Tibial artery (tissue), 4 donors: ENCODE data around the gene SLC9A8.

Experiments used
- DNase-seq, 2 donors: peaks; one replicate each; pipeline ENCODE4 v3.0.0-alpha.2; 2019
- H3K27ac ChIP-seq, 2 donors: fragments of 200-600 bp; sonication (generic) in 1 of 2; 1 replicate in 1 of 2; 2 replicates in 1 of 2; pipeline ENCODE4 v1.5.1; 2018 to 2019; ENCODE audit warnings: mild to moderate bottlenecking in 1 of 2
- H3K27me3 ChIP-seq, 2 donors: fragments of 200-600 bp; sonication (generic) in 1 of 2; one replicate each; pipeline versions ENCODE4 v1.5.1 to v1.6.0; 2016 to 2019
- H3K36me3 ChIP-seq, 3 donors: fragments of 200-600 bp; sonication (generic) in 2 of 3; one replicate each; pipeline ENCODE4 v1.5.1; 2016 to 2019; ENCODE audit warnings: mild to moderate bottlenecking in 2 of 3
- H3K4me1 ChIP-seq, 4 donors: fragments of 200-600 bp; sonication (generic) in 2 of 4; 1 replicate in 3 of 4; 2 replicates in 1 of 4; pipeline ENCODE4 v1.5.1; 2016 to 2019
- H3K4me3 ChIP-seq, 2 donors: fragments of 200-600 bp; sonication (generic) in 1 of 2; 1 replicate in 1 of 2; 2 replicates in 1 of 2; pipeline ENCODE4 v1.5.1; 2018 to 2019; ENCODE audit warnings: mild to moderate bottlenecking in 2 of 2
- H3K9me3 ChIP-seq, 3 donors: fragments of 200-600 bp; sonication (generic) in 1 of 3; one replicate each; pipeline ENCODE4 v1.5.1; 2016 to 2019
- intact Hi-C: fragments of 100-400 bp; cut with DNase I; formaldehyde crosslinking; loops from one replicate; pipeline ENCODE4 v1.15.0; 2023; ENCODE audit warnings: low total_unique reads
- TF ChIP-seq, protein P1 (sequence below), 2 experiments: fragments of 200-600 bp in 1 of 2; fragments of 450-650 bp in 1 of 2; IDR thresholded peaks; one replicate each; pipeline ENCODE4 v1.5.1; 2017 to 2019; ENCODE audit warnings: antibody characterized with exemption in 2 of 2, mild to moderate bottlenecking in 1 of 2, moderate library complexity in 1 of 2

The SLC9A8 gene

DNA sequence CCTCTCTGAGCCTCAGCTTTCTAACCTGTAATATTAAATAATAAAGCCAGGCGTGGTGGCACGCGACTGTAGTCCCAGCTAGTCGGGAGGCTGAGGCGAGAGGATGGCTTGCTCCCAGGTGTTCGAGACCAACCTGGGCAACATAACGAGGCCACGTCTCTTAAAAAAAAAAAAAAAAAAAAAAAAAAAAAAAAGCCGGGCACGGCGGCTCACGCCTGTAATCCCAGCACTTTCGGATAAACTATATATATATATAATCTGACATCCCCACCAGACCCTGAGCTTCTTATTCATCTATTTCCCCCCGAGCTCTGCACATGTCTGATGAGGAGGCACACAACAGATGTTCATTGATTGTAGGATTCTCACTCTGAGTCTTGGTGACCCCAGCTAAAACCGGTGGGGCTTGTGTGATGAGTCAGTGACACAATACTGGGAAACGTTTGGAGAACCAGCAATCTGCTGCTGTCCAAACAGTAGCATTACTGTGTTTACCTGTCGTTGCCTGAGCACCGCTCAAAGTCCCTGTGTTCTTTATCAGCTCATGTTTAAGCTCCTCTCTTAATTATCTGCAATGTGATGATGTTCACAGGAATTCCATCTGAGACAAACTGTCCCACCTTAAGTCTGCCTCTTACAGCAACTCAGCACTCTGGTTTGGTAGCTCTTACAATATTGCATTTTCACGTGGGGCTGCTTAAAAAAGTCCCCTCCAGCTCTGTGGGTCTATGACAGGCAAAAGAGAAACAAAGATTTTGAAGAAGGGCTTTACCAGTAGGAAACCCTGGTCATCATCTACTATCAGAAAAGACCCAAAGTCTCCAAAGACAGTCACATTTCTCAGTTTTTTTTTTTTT is 103.7 kb downstream of the SLC9A8 start:
- peak overlapping the region; percentile 96 to 97 for H3K27ac ChIP-seq
- TF ChIP-seq, protein P1, sequence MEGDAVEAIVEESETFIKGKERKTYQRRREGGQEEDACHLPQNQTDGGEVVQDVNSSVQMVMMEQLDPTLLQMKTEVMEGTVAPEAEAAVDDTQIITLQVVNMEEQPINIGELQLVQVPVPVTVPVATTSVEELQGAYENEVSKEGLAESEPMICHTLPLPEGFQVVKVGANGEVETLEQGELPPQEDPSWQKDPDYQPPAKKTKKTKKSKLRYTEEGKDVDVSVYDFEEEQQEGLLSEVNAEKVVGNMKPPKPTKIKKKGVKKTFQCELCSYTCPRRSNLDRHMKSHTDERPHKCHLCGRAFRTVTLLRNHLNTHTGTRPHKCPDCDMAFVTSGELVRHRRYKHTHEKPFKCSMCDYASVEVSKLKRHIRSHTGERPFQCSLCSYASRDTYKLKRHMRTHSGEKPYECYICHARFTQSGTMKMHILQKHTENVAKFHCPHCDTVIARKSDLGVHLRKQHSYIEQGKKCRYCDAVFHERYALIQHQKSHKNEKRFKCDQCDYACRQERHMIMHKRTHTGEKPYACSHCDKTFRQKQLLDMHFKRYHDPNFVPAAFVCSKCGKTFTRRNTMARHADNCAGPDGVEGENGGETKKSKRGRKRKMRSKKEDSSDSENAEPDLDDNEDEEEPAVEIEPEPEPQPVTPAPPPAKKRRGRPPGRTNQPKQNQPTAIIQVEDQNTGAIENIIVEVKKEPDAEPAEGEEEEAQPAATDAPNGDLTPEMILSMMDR (IDR thresholded peaks at IDR 0.05) = no peak
- no peaks in the 10 kb centered on the region for H3K27me3 ChIP-seq
- peaks cover 0 to 32% (median 21%) of the 10 kb centered on the region in 4 donors for H3K4me1 ChIP-seq
- H3K4me3 ChIP-seq = peak overlapping the region; percentile 70 to 90
- no peaks in the 10 kb centered on the region for H3K36me3 ChIP-seq
- H3K9me3 ChIP-seq = no peaks in the 10 kb centered on the region
- DNase-seq = peak in 1 of 2 donors; percentile 19
- intact Hi-C loops = loop anchor here (10.0 kb wide), 2 partner anchors 202 to 372 kb away; partner anchors contain the start of gene B4GALT5

DNA sequence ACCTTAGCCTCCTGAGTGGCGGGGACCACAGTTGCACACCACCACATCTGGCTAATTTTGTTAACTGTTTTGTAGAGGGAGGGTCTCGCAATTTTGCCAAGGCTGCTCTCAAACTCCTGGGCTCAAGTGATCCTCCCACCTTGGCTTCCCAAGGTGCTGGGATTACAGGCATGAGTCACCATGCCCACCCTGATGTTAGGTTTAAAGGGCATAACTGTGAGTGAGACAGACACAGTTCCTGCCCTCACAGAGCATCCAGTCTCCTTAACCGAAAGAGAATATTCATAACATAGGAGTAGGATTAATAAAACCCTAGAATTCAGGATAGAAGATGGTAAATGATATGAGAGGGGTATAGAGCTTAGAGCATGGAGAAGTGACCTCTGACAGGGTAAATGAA is 105.8 kb downstream of the SLC9A8 start:
- TF ChIP-seq, protein P1 (IDR thresholded peaks at IDR 0.05) = no peak
- no peaks in the 10 kb centered on the region for H3K9me3 ChIP-seq
- H3K4me1 ChIP-seq = peaks cover 0 to 24% (median 14%) of the 10 kb centered on the region in 4 donors
- no peak overlapping the region for H3K27ac ChIP-seq
- intact Hi-C loops = loop anchor here (10.0 kb wide), 2 partner anchors 204 to 374 kb away; partner anchors contain the start of gene B4GALT5
- DNase-seq = peak in 1 of 2 donors; percentile 4
- no peaks in the 10 kb centered on the region for H3K27me3 ChIP-seq
- H3K4me3 ChIP-seq = no peak overlapping the region
- no peaks in the 10 kb centered on the region for H3K36me3 ChIP-seq

DNA sequence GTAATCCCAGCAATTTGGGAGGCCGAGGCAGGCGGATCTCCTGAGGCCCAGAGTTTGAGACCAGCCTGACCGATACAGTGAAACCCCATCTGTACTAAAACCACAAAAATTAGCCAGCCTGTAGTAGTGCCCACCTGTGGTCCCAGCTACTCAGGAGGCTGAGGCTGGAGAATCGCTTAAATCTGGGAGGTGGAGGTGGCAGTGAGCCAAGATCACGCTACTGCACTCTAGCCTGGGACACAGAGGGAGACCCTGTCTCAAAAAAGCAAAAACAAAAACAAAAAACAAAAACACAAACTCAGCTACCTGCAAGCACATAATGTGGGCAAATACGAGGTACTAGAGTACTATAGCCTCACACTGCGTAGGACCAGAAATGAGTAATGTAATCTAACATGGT is 106.4 kb downstream of the SLC9A8 start:
- Histone ChIP-seq H3K27ac (no peak overlapping the region), H3K27me3 (no peaks in the 10 kb centered on the region), H3K4me1 (peaks cover 0 to 18% (median 9%) of the 10 kb centered on the region in 4 donors), H3K9me3 (no peaks in the 10 kb centered on the region), H3K4me3 (no peak overlapping the region), H3K36me3 (no peaks in the 10 kb centered on the region)
- TF ChIP-seq, protein P1 (IDR thresholded peaks at IDR 0.05) = no peak
- DNase-seq = peak in 1 of 2 donors; percentile 10
- intact Hi-C loops = loop anchor here (10.0 kb wide), 2 partner anchors 204 to 374 kb away; partner anchors contain the start of gene B4GALT5

DNA sequence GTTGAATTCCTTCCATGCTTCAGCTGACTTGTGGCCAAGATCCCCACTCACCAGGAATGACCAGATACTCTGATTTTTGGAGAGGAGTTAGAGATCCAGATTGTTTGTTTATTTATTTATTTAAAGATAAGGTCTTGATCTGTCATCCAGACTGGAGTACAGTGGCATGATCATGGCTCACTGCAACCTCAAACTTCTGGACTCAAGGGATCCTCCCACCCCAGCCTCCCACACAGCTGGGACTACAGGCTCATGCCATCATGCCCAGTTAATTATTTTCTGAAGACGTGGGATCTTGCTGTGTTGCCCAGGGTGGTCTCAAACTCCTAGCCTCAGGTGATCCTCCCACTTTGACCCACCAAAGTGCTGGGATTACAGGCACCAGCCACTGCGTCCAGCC is 106.8 kb downstream of the SLC9A8 start:
- Histone ChIP-seq H3K27me3 (no peaks in the 10 kb centered on the region), H3K4me3 (no peak overlapping the region), H3K4me1 (peaks cover 0 to 14% (median 4%) of the 10 kb centered on the region in 4 donors), H3K36me3 (no peaks in the 10 kb centered on the region), H3K9me3 (no peaks in the 10 kb centered on the region), H3K27ac (no peak overlapping the region)
- TF ChIP-seq, protein P1 (IDR thresholded peaks at IDR 0.05) = no peak
- peak in 1 of 2 donors; percentile 21 for DNase-seq
- intact Hi-C loops = loop anchor here (10.0 kb wide), 2 partner anchors 205 to 375 kb away; partner anchors contain the start of gene B4GALT5

DNA sequence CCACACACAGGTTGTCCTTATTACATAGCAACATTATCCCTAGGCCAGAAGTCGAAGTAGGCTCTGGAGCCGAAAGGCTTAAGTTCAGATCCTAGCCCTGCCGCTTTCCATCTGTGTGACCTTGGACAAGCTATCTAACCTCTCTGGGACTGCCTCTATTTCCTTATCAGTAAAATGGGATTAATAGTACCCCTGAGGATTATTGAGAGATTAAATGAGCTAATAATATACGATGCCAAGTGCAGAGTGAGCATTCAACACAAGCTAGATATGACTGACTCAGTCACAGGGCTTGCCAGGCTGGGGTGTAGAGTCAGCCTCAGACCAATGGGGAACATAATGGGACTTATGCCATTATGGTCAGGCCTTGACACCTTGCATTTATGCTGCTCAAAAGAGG is 111.6 kb downstream of the SLC9A8 start:
- Histone ChIP-seq H3K9me3 (no peaks in the 10 kb centered on the region), H3K27me3 (no peaks in the 10 kb centered on the region), H3K4me1 (no peaks in the 10 kb centered on the region), H3K36me3 (no peaks in the 10 kb centered on the region), H3K27ac (no peak overlapping the region), H3K4me3 (no peak overlapping the region)
- intact Hi-C loops = no loop called here
- TF ChIP-seq, protein P1 (IDR thresholded peaks at IDR 0.05) = no peak
- no peak for DNase-seq
